Neutrophil (primary cell): ENCODE measurements around the gene LYSET.
"Not testable (repeated sequence)": the region's sequence is repeated elsewhere in the genome, so short reads cannot be mapped to it uniquely, and the experiment has no call there.

Source experiments
- H3K27ac ChIP-seq: fragments of 200-600 bp; sonication (generic); 2 replicates; pipeline ENCODE4 v1.5.1; 2016; ENCODE audit warnings: mild to moderate bottlenecking, moderate library complexity
- H3K27me3 ChIP-seq: fragments of 200-600 bp; sonication (generic); 2 replicates; pipeline ENCODE4 v1.6.0; 2016; ENCODE audit warnings: mild to moderate bottlenecking
- H3K36me3 ChIP-seq: fragments of 200-600 bp; sonication (generic); 2 replicates; pipeline ENCODE4 v1.5.1; 2017
- H3K4me1 ChIP-seq, 2 experiments: fragments of 200-600 bp in 1 of 2; sonication (generic) in 1 of 2; 1 replicate in 1 of 2; 2 replicates in 1 of 2; pipeline versions ENCODE4 v1.5.1 to v1.6.1; 2013 to 2016; ENCODE audit warnings: low read depth in 1 of 2, low read length in 1 of 2, mild to moderate bottlenecking in 1 of 2, moderate library complexity in 1 of 2; ENCODE audit not compliant: control insufficient read depth in 1 of 2, insufficient read depth in 1 of 2
- H3K4me3 ChIP-seq, 2 experiments: fragments of 200-600 bp in 1 of 2; sonication (generic) in 1 of 2; 1 replicate in 1 of 2; 2 replicates in 1 of 2; pipeline ENCODE4 v1.5.1; 2013 to 2016; ENCODE audit warnings: low read depth in 1 of 2, low read length in 1 of 2, mild to moderate bottlenecking in 1 of 2, moderate library complexity in 1 of 2
- H3K9me3 ChIP-seq: fragments of 200-600 bp; sonication (generic); 2 replicates; pipeline ENCODE4 v1.5.1; 2016
- CTCF ChIP-seq: fragments of 200-600 bp; sonication (generic); IDR thresholded peaks from 2 replicates; pipeline ENCODE4 v1.5.1; 2016; ENCODE audit warnings: antibody characterized with exemption

LYSET gene

GRCh38 chr14:93184391-93185348 is at the start of gene LYSET, which contains the start of gene MOAP1:
LYSET (plus strand) TSS chr14:93185317; CDS start chr14:93185406, 89 bp downstream.
MOAP1 (minus strand) TSS chr14:93184897; CDS start chr14:93184242, 655 bp downstream.
- Histone ChIP-seq H3K9me3 (no peaks in the 10 kb centered on the region), H3K36me3 (peaks cover 27% of the 10 kb centered on the region), H3K4me1 (peaks cover 23 to 26% of the 10 kb centered on the region in 2 experiments), H3K4me3 (peak within 1 kb of the TSS; percentile 93 to 98), H3K27me3 (no peaks in the 10 kb centered on the region), H3K27ac (peak within 1 kb of the TSS; percentile 91)
- TF ChIP-seq CTCF: peak; percentile 51

DNA sequence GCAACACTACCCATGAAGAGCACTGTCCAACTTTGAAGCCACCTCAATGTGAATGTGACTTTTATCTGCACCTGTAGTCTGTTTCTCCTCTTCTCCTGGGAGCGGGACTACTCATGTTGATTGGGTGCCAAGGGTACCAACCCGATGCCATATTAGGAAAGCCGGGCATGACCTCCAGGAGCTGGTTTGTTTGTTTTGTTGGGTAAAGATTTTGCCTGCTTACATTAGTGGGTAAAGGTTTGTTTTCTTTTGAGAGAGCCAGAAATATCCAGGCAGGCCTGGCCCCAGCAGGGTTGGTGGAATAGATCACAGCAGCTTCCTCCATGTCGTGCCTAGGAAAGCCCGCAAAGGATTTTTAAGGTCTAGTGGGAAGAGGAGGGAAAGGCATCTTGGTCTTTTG is 49.7 kb upstream of the LYSET start:
- Histone ChIP-seq H3K4me3 (no peak overlapping the region), H3K4me1 (peaks cover 2 to 4% of the 10 kb centered on the region in 2 experiments), H3K27ac (no peak overlapping the region), H3K36me3 (no peaks in the 10 kb centered on the region), H3K9me3 (no peaks in the 10 kb centered on the region), H3K27me3 (no peaks in the 10 kb centered on the region)
- no peak for TF ChIP-seq CTCF

- TF ChIP-seq CTCF: no peak
- no peaks in the 10 kb centered on the region for H3K36me3 ChIP-seq
- no peaks in the 10 kb centered on the region for H3K9me3 ChIP-seq
- H3K4me3 ChIP-seq: no peak overlapping the region
- H3K27ac ChIP-seq: no peak overlapping the region
- H3K27me3 ChIP-seq: no peaks in the 10 kb centered on the region
- H3K4me1 ChIP-seq: peaks cover 2 to 4% of the 10 kb centered on the region in 2 experiments
These were observed 49.1 kb upstream of the LYSET start for GRCh38 chr14:93136009-93136408.

DNA sequence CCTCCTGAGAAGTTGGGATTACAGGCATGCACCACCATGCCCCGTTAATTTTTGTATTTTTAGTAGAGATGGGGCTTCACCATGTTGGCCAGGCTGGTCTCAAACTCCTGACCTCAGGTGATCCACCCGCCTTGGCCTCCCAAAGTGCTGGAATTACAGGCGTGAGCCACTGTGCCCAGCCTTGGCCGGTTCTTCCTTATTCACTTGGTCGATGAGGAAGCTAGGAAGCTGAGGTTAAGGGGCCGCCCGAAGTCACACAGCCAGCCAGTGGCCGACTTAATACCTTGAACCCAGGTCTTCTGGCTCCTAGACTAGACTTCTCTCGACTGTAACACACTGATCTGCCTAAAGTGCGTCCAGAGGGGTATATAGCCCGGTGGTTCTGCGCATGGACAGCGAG is 48.6 kb upstream of the LYSET start:
- H3K27ac ChIP-seq, H3K4me3 ChIP-seq, H3K36me3 ChIP-seq, H3K9me3 ChIP-seq, H3K4me1 ChIP-seq, H3K27me3 ChIP-seq: not testable (repeated sequence)

DNA sequence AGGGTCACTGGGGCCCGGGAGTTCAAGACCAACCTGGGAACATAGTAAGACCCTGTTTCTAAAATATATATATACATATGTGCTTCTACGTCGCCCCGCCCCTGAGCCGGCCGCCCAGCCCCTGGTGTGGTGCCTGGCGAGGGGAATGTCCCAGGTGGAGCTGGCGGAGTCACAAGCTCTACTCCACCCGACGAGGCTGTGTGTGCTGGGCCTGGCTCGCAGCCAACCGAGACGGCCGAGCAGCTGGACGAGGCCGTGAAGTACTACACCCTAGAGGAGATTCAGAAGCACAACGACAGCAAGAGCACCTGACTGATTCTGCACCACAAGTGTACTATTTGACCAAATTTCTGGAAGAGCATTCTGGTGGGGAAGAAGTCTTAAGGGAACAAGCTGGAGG is 47.3 kb upstream of the LYSET start:
- no peak overlapping the region for H3K4me3 ChIP-seq
- TF ChIP-seq CTCF: no peak
- H3K27me3 ChIP-seq: no peaks in the 10 kb centered on the region
- H3K36me3 ChIP-seq: no peaks in the 10 kb centered on the region
- no peaks in the 10 kb centered on the region for H3K9me3 ChIP-seq
- H3K4me1 ChIP-seq: peaks cover 2 to 4% of the 10 kb centered on the region in 2 experiments
- no peak overlapping the region for H3K27ac ChIP-seq
